Upper lobe of left lung (tissue), 6 donors: ENCODE data around the gene EPS15. TPM values are rescaled to one million over a fixed set of nuclear protein-coding genes. Genes with fewer than 3 reads are reported as not detected.
"Not testable (repeated sequence)": the region's sequence is repeated elsewhere in the genome, so short reads cannot be mapped to it uniquely, and the experiment has no call there.

Source experiments
- ATAC-seq, 2 donors: fragments of 200-7000 bp; cut with Tn5 transposase; one replicate each; pipeline ENCODE4 v1.9.1; 2022; ENCODE audit warnings: mild to moderate bottlenecking in 2 of 2, moderate library complexity in 2 of 2; ENCODE audit not compliant: low FRiP score in 2 of 2
- DNase-seq, 2 donors: peaks; one replicate each; pipeline ENCODE4 v3.0.0-alpha.2; 2019 to 2020
- H3K27ac ChIP-seq, 4 donors: fragments of 200-600 bp; sonication (generic); one replicate each; pipeline ENCODE4 v1.5.1; 2016 to 2019
- H3K27me3 ChIP-seq, 4 donors: fragments of 200-600 bp; sonication (generic); one replicate each; pipeline ENCODE4 v1.5.1; 2017 to 2019
- H3K36me3 ChIP-seq, 4 donors: fragments of 200-600 bp; sonication (generic); one replicate each; pipeline ENCODE4 v1.5.1; 2016 to 2019
- H3K4me1 ChIP-seq, 4 donors: fragments of 200-600 bp; sonication (generic); one replicate each; pipeline ENCODE4 v1.5.1; 2018 to 2019
- H3K4me3 ChIP-seq, 4 donors: fragments of 200-600 bp; sonication (generic); one replicate each; pipeline ENCODE4 v1.5.1; 2017 to 2019; ENCODE audit warnings: mild to moderate bottlenecking in 2 of 4, moderate library complexity in 1 of 4
- H3K9me3 ChIP-seq, 4 donors: fragments of 200-600 bp; sonication (generic); one replicate each; pipeline ENCODE4 v1.5.1; 2018 to 2019
- EP300 ChIP-seq, 4 donors: sonication (generic); formaldehyde crosslinking; IDR thresholded peaks; one replicate each; pipeline ENCODE4 v1.5.1; 2017; ENCODE audit warnings: antibody characterized with exemption in 4 of 4, control low read depth in 2 of 4
- POLR2A ChIP-seq, 4 donors: fragments of 450-650 bp; IDR thresholded peaks; one replicate each; pipeline ENCODE4 v1.5.1; 2016 to 2017; ENCODE audit warnings: antibody characterized with exemption in 4 of 4, mild to moderate bottlenecking in 2 of 4
- POLR2AphosphoS5 ChIP-seq, 2 donors: sonication (generic); formaldehyde crosslinking; IDR thresholded peaks; one replicate each; pipeline ENCODE4 v1.5.1; 2017; ENCODE audit warnings: antibody characterized with exemption in 2 of 2
- WGBS, 2 donors: methylation state at CpG; one replicate each; pipeline ENCODE4 v1.1.5; 2017 to 2018; 5-methylcytosine and 5-hydroxymethylcytosine counted together
- total RNA-seq, 6 donors: library from RNA; depleted of rRNA in 4 of 6; stranded (reverse); fragments of >200 nt in 4 of 6; gene quantifications; one replicate each; pipeline versions ENCODE4 v1.1.0 to v1.2.1, GENCODE V29; 2016 to 2021
- TF ChIP-seq, protein P1 (sequence below), 6 experiments: fragments of 450-650 bp in 4 of 6; fragments of 200-600 bp in 2 of 6; sonication (generic) in 2 of 6; IDR thresholded peaks; one replicate each; pipeline ENCODE4 v1.5.1; 2016 to 2019; ENCODE audit warnings: antibody characterized with exemption in 6 of 6
- donor health status: DM: no; HTN: no; CAD: no; lungs with moderate emphysema.
- donor health status: DM: no; HTN: yes; CAD: no; lungs with severe emphysema.

The EPS15 gene
- total RNA-seq, 6 donors from 2014 or later: 50.4 to 181 (median 73.3) TPM

DNA sequence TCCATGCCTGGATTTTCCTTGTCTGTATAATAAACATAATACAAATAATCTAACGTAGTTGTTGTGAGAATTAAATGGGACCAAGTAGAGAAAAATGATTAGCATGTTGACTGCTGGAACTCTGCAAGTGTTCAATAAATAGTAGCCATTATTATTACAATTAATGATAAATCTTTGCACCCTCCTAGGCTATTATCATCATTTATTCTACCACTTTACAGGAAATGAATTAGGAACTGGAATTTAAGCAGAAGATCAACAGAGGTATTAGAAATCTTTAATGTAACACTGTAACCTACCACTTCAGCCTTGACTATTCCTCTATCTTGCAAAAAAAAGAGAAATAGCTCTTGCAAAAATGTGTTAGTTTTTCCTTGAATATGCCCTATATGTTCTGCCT is 126.8 kb downstream of the EPS15 start:
- H3K4me1 ChIP-seq: no peaks in the 10 kb centered on the region
- H3K9me3 ChIP-seq: no peaks in the 10 kb centered on the region
- H3K27ac ChIP-seq: no peak overlapping the region
- H3K27me3 ChIP-seq: no peaks in the 10 kb centered on the region
- no peak for ATAC-seq
- TF ChIP-seq POLR2A (IDR thresholded peaks at IDR 0.05) (no peak), POLR2AphosphoS5 (IDR thresholded peaks at IDR 0.05) (no peak), EP300 (IDR thresholded peaks at IDR 0.05) (no peak)
- TF ChIP-seq, protein P1, sequence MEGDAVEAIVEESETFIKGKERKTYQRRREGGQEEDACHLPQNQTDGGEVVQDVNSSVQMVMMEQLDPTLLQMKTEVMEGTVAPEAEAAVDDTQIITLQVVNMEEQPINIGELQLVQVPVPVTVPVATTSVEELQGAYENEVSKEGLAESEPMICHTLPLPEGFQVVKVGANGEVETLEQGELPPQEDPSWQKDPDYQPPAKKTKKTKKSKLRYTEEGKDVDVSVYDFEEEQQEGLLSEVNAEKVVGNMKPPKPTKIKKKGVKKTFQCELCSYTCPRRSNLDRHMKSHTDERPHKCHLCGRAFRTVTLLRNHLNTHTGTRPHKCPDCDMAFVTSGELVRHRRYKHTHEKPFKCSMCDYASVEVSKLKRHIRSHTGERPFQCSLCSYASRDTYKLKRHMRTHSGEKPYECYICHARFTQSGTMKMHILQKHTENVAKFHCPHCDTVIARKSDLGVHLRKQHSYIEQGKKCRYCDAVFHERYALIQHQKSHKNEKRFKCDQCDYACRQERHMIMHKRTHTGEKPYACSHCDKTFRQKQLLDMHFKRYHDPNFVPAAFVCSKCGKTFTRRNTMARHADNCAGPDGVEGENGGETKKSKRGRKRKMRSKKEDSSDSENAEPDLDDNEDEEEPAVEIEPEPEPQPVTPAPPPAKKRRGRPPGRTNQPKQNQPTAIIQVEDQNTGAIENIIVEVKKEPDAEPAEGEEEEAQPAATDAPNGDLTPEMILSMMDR (IDR thresholded peaks at IDR 0.05): no peak
- no peak for DNase-seq
- H3K36me3 ChIP-seq: peaks cover 6 to 49% (median 22%) of the 10 kb centered on the region in 4 donors
- 91 to 98% methylated on average over 1 of the region's 1 CpG for WGBS, 2 donors
- no peak overlapping the region for H3K4me3 ChIP-seq

DNA sequence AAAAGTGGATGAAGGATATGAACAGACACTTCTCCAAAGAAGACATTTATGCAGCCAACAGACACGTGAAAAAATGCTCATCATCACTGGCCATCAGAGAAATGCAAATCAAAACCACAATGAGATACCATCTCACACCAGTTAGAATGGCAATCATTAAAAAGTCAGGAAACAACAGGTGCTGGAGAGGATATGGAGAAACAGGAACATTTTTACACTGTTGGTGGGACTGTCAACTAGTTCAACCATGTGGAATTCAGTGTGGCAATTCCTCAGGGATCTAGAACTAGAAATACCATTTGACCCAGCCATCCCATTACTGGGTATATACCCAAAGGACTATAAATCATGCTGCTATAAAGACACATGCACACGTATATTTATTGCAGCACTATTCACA is 128.4 kb downstream of the EPS15 start:
- not testable (repeated sequence) for ATAC-seq, H3K27me3 ChIP-seq, H3K4me3 ChIP-seq, H3K9me3 ChIP-seq, H3K4me1 ChIP-seq, H3K27ac ChIP-seq, DNase-seq
- WGBS, 2 donors: 77 to 88% methylated on average over 2 of the region's 2 CpGs
- peaks cover 0 to 39% (median 13%) of the 10 kb centered on the region in 4 donors for H3K36me3 ChIP-seq

DNA sequence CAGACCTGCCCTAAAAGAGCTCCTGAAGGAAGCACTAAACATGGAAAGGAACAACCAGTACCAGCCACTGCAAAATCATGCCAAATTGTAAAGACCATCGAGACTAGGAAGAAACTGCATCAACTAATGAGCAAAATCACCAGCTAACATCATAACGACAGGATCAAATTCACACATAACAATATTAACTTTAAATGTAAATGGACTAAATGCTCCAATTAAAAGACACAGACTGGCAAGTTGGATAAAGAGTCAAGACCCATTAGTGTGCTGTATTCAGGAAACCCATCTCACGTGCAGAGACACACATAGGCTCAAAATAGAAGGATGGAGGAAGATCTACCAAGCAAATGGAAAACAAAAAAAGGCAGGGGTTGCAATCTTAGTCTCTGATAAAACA is 131.8 kb downstream of the EPS15 start:
- H3K9me3 ChIP-seq, H3K4me3 ChIP-seq, ATAC-seq, H3K4me1 ChIP-seq, H3K27ac ChIP-seq, DNase-seq, H3K27me3 ChIP-seq: not testable (repeated sequence)
- WGBS, 2 donors: 96 to 100% methylated on average over 2 to 3 of the region's 3 CpGs
- H3K36me3 ChIP-seq: peaks cover 0 to 40% (median 7%) of the 10 kb centered on the region in 4 donors

DNA sequence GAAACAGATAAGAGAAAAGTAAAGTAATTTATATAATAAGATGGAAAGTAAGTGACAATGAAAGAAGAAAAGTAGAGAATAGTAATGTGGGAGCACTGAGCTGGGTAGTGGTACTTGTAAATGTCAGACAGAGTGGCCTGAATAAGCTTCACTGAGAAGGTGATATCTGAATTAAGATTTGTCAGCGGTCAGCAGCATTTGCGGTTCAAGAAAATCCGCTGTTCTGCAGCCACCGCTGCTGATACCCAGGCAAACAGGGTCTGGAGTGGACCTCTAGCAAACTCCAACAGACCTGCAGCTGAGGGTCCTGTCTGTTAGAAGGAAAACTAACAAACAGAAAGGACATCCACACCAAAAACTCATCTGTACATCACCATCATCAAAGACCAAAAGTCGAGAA is 132.8 kb downstream of the EPS15 start:
- not testable (repeated sequence) for H3K4me1 ChIP-seq, ATAC-seq, H3K27ac ChIP-seq, H3K4me3 ChIP-seq, DNase-seq, H3K27me3 ChIP-seq, H3K9me3 ChIP-seq
- peaks cover 0 to 30% (median 5%) of the 10 kb centered on the region in 4 donors for H3K36me3 ChIP-seq
- 92 to 97% methylated on average over 5 of the region's 5 CpGs for WGBS, 2 donors

DNA sequence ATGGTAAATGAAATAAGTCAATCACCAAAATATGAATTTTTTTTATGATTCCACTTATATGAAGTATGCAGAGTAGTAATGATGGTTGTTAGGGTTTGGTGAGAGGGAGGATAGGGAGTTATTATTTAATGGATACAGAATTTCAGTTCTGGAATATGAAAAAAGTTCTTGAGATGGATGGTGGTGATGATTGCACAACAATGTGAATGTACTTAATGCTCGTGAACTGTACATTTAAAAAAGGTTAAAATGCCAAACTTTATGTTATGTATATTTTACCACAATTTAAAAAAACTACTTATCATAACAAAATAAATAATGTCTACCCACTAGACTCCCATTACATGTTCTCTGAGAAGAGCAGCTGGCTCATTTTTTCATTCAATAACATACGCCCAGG is 133.3 kb downstream of the EPS15 start:
- H3K36me3 ChIP-seq: peaks cover 0 to 30% (median 5%) of the 10 kb centered on the region in 4 donors
- no peak for ATAC-seq
- H3K9me3 ChIP-seq: no peaks in the 10 kb centered on the region
- no peak for DNase-seq
- H3K4me3 ChIP-seq: no peak overlapping the region
- H3K27me3 ChIP-seq: no peaks in the 10 kb centered on the region
- no peak for TF ChIP-seq POLR2A (IDR thresholded peaks at IDR 0.05)
- TF ChIP-seq POLR2AphosphoS5 (IDR thresholded peaks at IDR 0.05): no peak
- no peak for TF ChIP-seq EP300 (IDR thresholded peaks at IDR 0.05)
- TF ChIP-seq, protein P1 (IDR thresholded peaks at IDR 0.05): no peak
- H3K4me1 ChIP-seq: no peaks in the 10 kb centered on the region
- no peak overlapping the region for H3K27ac ChIP-seq
- 95 to 97% methylated on average over 2 of the region's 2 CpGs for WGBS, 2 donors

DNA sequence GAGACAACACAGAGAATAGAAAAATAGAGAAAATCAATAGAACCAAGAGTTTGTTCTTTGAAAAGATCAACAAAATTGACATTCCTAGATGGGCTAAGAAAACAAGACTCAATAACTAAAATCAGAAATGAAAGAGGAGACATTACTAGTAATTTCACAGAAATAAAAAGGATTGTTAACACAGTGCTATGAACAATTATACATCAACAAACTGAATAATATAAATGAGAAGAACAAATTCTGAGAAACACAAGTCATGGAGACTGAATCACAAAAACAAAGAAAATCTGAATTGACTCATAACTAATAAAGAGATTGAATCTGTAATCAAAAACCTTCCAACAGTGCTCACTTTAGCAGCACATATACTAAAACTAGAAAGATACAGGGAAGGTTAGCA is 137.1 kb downstream of the EPS15 start:
- no peak for TF ChIP-seq EP300 (IDR thresholded peaks at IDR 0.05)
- no peak for TF ChIP-seq POLR2A (IDR thresholded peaks at IDR 0.05)
- TF ChIP-seq POLR2AphosphoS5 (IDR thresholded peaks at IDR 0.05): no peak
- TF ChIP-seq, protein P1 (IDR thresholded peaks at IDR 0.05): no peak
- DNase-seq (no peak), ATAC-seq (no peak)
- H3K27ac ChIP-seq: no peak overlapping the region
- H3K9me3 ChIP-seq: no peaks in the 10 kb centered on the region
- H3K27me3 ChIP-seq: no peaks in the 10 kb centered on the region
- peaks cover 0 to 54% (median 11%) of the 10 kb centered on the region in 4 donors for H3K36me3 ChIP-seq
- H3K4me1 ChIP-seq: no peaks in the 10 kb centered on the region
- no peak overlapping the region for H3K4me3 ChIP-seq
